HepG2 (cell line): ENCODE results near the gene PLCB1. TPM values are rescaled to one million over a fixed set of nuclear protein-coding genes. Genes with fewer than 3 reads are reported as not detected.

Experiments used
- BCL6 ChIP-seq: IDR thresholded peaks from 2 replicates; pipeline ENCODE4 v1.6.1; 2016; ENCODE audit warnings: missing genetic modification reagents, missing compliant biosample characterization
- EHMT2 ChIP-seq: fragments of 200-600 bp; sonication (generic); IDR thresholded peaks from 2 replicates; pipeline ENCODE4 v1.7.0; 2017; ENCODE audit warnings: antibody characterized with exemption, low read depth, low read length, borderline replicate concordance
- ELF1 ChIP-seq: sonication (generic); formaldehyde crosslinking; IDR thresholded peaks from 2 replicates; pipeline ENCODE4 v1.4.0; 2020; ENCODE audit warnings: missing genetic modification reagents
- ELF3 ChIP-seq: IDR thresholded peaks from 2 replicates; pipeline ENCODE4 v1.6.1; 2016; ENCODE audit warnings: missing genetic modification reagents, missing compliant biosample characterization
- FOXA1 ChIP-seq, 2 experiments: fragments of 450-650 bp in 1 of 2; sonication (generic) in 1 of 2; formaldehyde crosslinking in 1 of 2; IDR thresholded peaks; 2 replicates each; pipeline versions ENCODE4 v1.4.0 to v1.6.1; 2016 to 2020; ENCODE audit warnings: missing genetic modification reagents in 1 of 2
- FOXO1 ChIP-seq: sonication (generic); formaldehyde crosslinking; IDR thresholded peaks from 2 replicates; pipeline ENCODE4 v1.4.0; 2020; ENCODE audit warnings: missing genetic modification reagents
- FOXP1 ChIP-seq, 2 experiments: fragments of 450-650 bp in 1 of 2; IDR thresholded peaks; 2 replicates each; pipeline ENCODE4 v1.6.1; 2017 to 2018; ENCODE audit warnings: antibody characterized with exemption in 1 of 2
- HMG20A ChIP-seq: IDR thresholded peaks from 2 replicates; pipeline ENCODE4 v1.6.1; 2016; ENCODE audit warnings: borderline replicate concordance
- HMGXB3 ChIP-seq: sonication (generic); formaldehyde crosslinking; IDR thresholded peaks from 2 replicates; pipeline ENCODE4 v1.4.0; 2020; ENCODE audit warnings: missing genetic modification reagents, borderline replicate concordance
- NFE2L1 ChIP-seq: sonication (generic); formaldehyde crosslinking; IDR thresholded peaks from 2 replicates; pipeline ENCODE4 v1.4.0; 2020; ENCODE audit warnings: missing genetic modification reagents, mild to moderate bottlenecking, borderline replicate concordance
- NR2F1 ChIP-seq, 2 experiments: fragments of 450-650 bp in 1 of 2; formaldehyde crosslinking in 1 of 2; IDR thresholded peaks; 2 replicates each; pipeline versions ENCODE4 v1.5.0 to v1.6.1; 2016 to 2020; ENCODE audit warnings: mild to moderate bottlenecking in 1 of 2, missing compliant biosample characterization in 1 of 2, missing genetic modification reagents in 1 of 2, moderate library complexity in 1 of 2
- PAWR ChIP-seq: sonication (generic); formaldehyde crosslinking; IDR thresholded peaks from 2 replicates; pipeline ENCODE4 v1.4.0; 2020; ENCODE audit warnings: missing genetic modification reagents, mild to moderate bottlenecking, borderline replicate concordance
- SMC3 ChIP-seq: IDR thresholded peaks from 2 replicates; pipeline ENCODE4 v1.6.1; 2011; ENCODE audit warnings: low read length, improper control_type of control experiment
- SOX5 ChIP-seq: IDR thresholded peaks from 2 replicates; pipeline ENCODE4 v1.6.1; 2016; ENCODE audit warnings: borderline replicate concordance
- TAF1 ChIP-seq: sonication (generic); formaldehyde crosslinking; IDR thresholded peaks from 2 replicates; pipeline ENCODE4 v1.4.0; 2020; ENCODE audit warnings: missing genetic modification reagents
- TERF1 ChIP-seq: sonication (generic); formaldehyde crosslinking; IDR thresholded peaks from 2 replicates; pipeline ENCODE4 v1.8.0; 2022; ENCODE audit warnings: mild to moderate bottlenecking, missing genetic modification reagents, moderate library complexity
- TIGD3 ChIP-seq: sonication (generic); formaldehyde crosslinking; IDR thresholded peaks from 2 replicates; pipeline ENCODE4 v1.5.1; 2020; ENCODE audit warnings: mild to moderate bottlenecking, missing genetic modification reagents, borderline replicate concordance
- ZBTB44 ChIP-seq: sonication (generic); formaldehyde crosslinking; IDR thresholded peaks from 2 replicates; pipeline ENCODE4 v1.4.0; 2020; ENCODE audit warnings: missing genetic modification reagents
- ZFP36L1 ChIP-seq: sonication (generic); formaldehyde crosslinking; IDR thresholded peaks from 2 replicates; pipeline ENCODE4 v1.8.0; 2022; ENCODE audit warnings: mild to moderate bottlenecking, missing genetic modification reagents, moderate library complexity
- ZMYM4 ChIP-seq: sonication (generic); formaldehyde crosslinking; IDR thresholded peaks from 2 replicates; pipeline ENCODE4 v1.8.1; 2023; ENCODE audit warnings: mild to moderate bottlenecking, missing genetic modification reagents
- ZNF350 ChIP-seq: sonication (generic); formaldehyde crosslinking; IDR thresholded peaks from 2 replicates; pipeline ENCODE4 v1.4.0; 2020; ENCODE audit warnings: mild to moderate bottlenecking, low read depth, missing genetic modification reagents, borderline replicate concordance
- ZNF567 ChIP-seq: sonication (generic); formaldehyde crosslinking; IDR thresholded peaks from 2 replicates; pipeline ENCODE4 v1.8.1; 2023; ENCODE audit warnings: mild to moderate bottlenecking, missing genetic modification reagents, borderline replicate concordance
- ZNF572 ChIP-seq: sonication (generic); formaldehyde crosslinking; IDR thresholded peaks from 2 replicates; pipeline ENCODE4 v1.5.1; 2020; ENCODE audit warnings: mild to moderate bottlenecking, missing genetic modification reagents
- polyA plus RNA-seq, 8 experiments: library from polyadenylated mRNA; depleted of rRNA in 3 of 8; stranded (reverse) in 7 of 8; unstranded in 1 of 8; fragments of >200 nt; fragmentation: Illumina TruSeq in 4 of 8; extraction: Trizol in 4 of 8; gene quantifications; 2 replicates each; pipeline versions ENCODE4 v1.2.1 to v1.2.3, GENCODE V29; 2011 to 2016; ENCODE audit warnings: low read depth in 4 of 8, missing spikeins in 1 of 8, mixed read lengths in 1 of 8; ENCODE audit not compliant: insufficient read depth in 1 of 8
- total RNA-seq, 5 experiments: library from RNA; depleted of rRNA; stranded (reverse); fragments of >200 nt; fragmentation: Illumina TruSeq; extraction: Trizol; gene quantifications; 2 replicates each; pipeline ENCODE4 v1.2.3, GENCODE V29; 2016; ENCODE audit warnings: low read depth in 1 of 5

Gene PLCB1
- total and polyA plus RNA-seq, 2 of the 13 experiments (the other 11 are each of a cell fraction or from before 2014, with no cell fraction given) = 42.4 to 55.9 TPM

GRCh38 chr20:8155229-8155628, 23.2 kb downstream of the PLCB1 start (continued):
- TF ChIP-seq ZNF350 (CRISPR knock-in tag) (no peak), ELF3 (CRISPR knock-in tag) (peak; percentile 39; the same call in 1 of the 2 replicates), ZBTB44 (CRISPR knock-in tag) (no peak), TERF1 (CRISPR knock-in tag) (no peak), ZMYM4 (CRISPR knock-in tag) (0 out of 2 replicates have a peak, but pooled peaks have one; percentile 12), BCL6 (CRISPR knock-in tag) (peak; percentile 20; the same call in 1 of the 2 replicates), EHMT2 (peak; percentile 87; the same call in 1 of the 2 replicates), ELF1 (CRISPR knock-in tag) (no peak), SOX5 (CRISPR knock-in tag) (peak; percentile 63; the same call in 1 of the 2 replicates), TIGD3 (CRISPR knock-in tag) (no peak), SMC3 (no peak), HMG20A (CRISPR knock-in tag) (peak; percentile 71), NFE2L1 (CRISPR knock-in tag) (no peak), ZFP36L1 (peak; percentile 20; the same call in 1 of the 2 replicates), FOXP1 (IDR thresholded peaks at IDR 0.05) (no peak), FOXP1 (CRISPR knock-in tag; IDR thresholded peaks at IDR 0.05) (peak; percentile 59; the same call in 1 of the 2 replicates), HMGXB3 (CRISPR knock-in tag) (no peak), FOXA1 (IDR thresholded peaks at IDR 0.05) (peak; percentile 82), FOXA1 (CRISPR knock-in tag; IDR thresholded peaks at IDR 0.05) (no peak), NR2F1 (CRISPR knock-in tag; IDR thresholded peaks at IDR 0.05) (peak in 1 of 2 experiments; percentile 73; a peak in 2 of 4 replicates), FOXO1 (CRISPR knock-in tag) (no peak; the same call in 1 of the 2 replicates), ZNF572 (no peak), TAF1 (CRISPR knock-in tag) (no peak), ZNF567 (CRISPR knock-in tag) (no peak), PAWR (CRISPR knock-in tag) (no peak)
